Activated B cell treated with CpG ODN at 0.5 μM for 24 hours (primary cell): ENCODE measurements around the gene ANKFN1. TPM values are rescaled to one million over a fixed set of nuclear protein-coding genes. Genes with fewer than 3 reads are reported as not detected.

Experiments
- ATAC-seq: fragments of 200-7000 bp; cut with Tn5 transposase; one replicate; pipeline ENCODE4 v1.10.0; 2021; ENCODE audit warnings: low read depth, mild to moderate bottlenecking, moderate library complexity
- CTCF ChIA-PET: fragments of 350-600 bp; sonication (Branson Sonifier 250); formaldehyde crosslinking; loops from one replicate; lab custom pipeline; 2021; ENCODE audit warnings: antibody characterized with exemption; lab: Charles Lee
- POLR2A ChIA-PET: fragments of 350-600 bp; sonication (Branson Sonifier 250); formaldehyde crosslinking; loops from one replicate; lab custom pipeline; 2021; ENCODE audit warnings: antibody characterized with exemption; lab: Charles Lee
- DNase-seq: peaks from one replicate; pipeline ENCODE4 v3.0.0; 2022
- H3K27ac Mint-ChIP-seq: one replicate; pipeline ENCODE4 v1.8.0; 2020; ENCODE audit warnings: mixed read lengths
- H3K27me3 Mint-ChIP-seq: one replicate; pipeline ENCODE4 v1.8.0; 2021; ENCODE audit warnings: mixed read lengths
- H3K36me3 Mint-ChIP-seq: one replicate; pipeline ENCODE4 v1.8.0; 2021; ENCODE audit warnings: low read depth, mixed read lengths
- H3K4me1 Mint-ChIP-seq: one replicate; pipeline ENCODE4 v1.8.0; 2021; ENCODE audit warnings: mixed read lengths
- H3K4me3 Mint-ChIP-seq: one replicate; pipeline ENCODE4 v1.8.0; 2020; ENCODE audit warnings: mild to moderate bottlenecking, mixed read lengths
- H3K9me3 Mint-ChIP-seq: one replicate; pipeline ENCODE4 v1.8.0; 2020; ENCODE audit warnings: mixed read lengths
- intact Hi-C: fragments of 100-400 bp; cut with micrococcal nuclease; formaldehyde crosslinking; loops from one replicate; pipeline ENCODE4 v1.15.1; 2024
- total RNA-seq: library from RNA; stranded (reverse); gene quantifications from 2 replicates; pipeline ENCODE4 v1.2.3, GENCODE V29; 2022
- TF ChIP-seq, protein P1 (sequence below): fragments of 200-600 bp; IDR thresholded peaks from one replicate; pipeline ENCODE4 v1.8.0; 2022; ENCODE audit warnings: antibody characterized with exemption, mild to moderate bottlenecking

The ANKFN1 gene
- total RNA-seq, 1 donor from 2014 or later = not detected

DNA sequence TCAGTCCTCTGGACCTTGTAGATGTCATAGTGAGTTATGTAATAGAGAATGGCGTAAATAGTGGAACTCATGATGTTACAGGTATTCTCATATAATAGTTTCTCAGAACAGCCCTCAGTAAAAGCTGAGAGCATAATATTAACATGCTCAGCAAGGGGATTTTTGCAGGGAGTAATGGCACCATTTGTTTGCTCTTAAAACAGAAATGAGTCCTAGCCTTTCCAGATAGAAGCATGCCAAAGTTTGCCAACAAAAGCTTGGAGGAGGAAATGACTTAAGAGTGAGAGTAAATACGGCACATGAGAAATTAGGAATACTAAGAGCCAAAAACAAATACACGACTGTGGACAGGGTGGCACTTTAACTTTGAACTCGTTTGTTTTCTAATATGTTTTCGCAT is 198.4 kb downstream of the ANKFN1 start:
- Mint-ChIP-seq H3K9me3 (peaks cover 4% of the 10 kb centered on the region), H3K4me1 (no peaks in the 10 kb centered on the region), H3K4me3 (no peak overlapping the region), H3K36me3 (no peaks in the 10 kb centered on the region), H3K27ac (no peak overlapping the region), H3K27me3 (peaks cover 2% of the 10 kb centered on the region)
- CTCF ChIA-PET = no interaction called here
- intact Hi-C loops = no loop called here
- ATAC-seq (no peak), DNase-seq (no peak)
- POLR2A ChIA-PET = no interaction called here
- TF ChIP-seq, protein P1, sequence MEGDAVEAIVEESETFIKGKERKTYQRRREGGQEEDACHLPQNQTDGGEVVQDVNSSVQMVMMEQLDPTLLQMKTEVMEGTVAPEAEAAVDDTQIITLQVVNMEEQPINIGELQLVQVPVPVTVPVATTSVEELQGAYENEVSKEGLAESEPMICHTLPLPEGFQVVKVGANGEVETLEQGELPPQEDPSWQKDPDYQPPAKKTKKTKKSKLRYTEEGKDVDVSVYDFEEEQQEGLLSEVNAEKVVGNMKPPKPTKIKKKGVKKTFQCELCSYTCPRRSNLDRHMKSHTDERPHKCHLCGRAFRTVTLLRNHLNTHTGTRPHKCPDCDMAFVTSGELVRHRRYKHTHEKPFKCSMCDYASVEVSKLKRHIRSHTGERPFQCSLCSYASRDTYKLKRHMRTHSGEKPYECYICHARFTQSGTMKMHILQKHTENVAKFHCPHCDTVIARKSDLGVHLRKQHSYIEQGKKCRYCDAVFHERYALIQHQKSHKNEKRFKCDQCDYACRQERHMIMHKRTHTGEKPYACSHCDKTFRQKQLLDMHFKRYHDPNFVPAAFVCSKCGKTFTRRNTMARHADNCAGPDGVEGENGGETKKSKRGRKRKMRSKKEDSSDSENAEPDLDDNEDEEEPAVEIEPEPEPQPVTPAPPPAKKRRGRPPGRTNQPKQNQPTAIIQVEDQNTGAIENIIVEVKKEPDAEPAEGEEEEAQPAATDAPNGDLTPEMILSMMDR = no peak

DNA sequence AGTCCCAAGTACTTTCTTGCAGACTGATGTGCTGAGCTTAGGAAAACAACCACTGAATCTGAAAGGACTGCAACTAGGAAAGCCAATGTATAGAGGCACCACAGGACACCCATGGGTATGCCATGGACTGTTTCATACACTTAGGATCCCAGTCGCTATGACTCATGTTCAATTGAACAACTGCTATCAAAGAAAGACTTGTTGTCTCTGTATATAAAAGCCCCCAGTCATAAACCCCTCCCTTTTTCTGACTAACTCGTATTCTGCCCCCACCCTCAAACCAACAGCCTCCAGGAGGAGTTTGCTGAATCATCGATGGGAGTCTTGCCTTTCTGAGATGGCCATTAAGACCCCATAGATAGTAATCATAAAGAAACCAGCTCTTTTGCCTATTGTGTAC is 205.4 kb downstream of the ANKFN1 start:
- peaks cover under 1% of the 10 kb centered on the region for H3K27me3 Mint-ChIP-seq
- POLR2A ChIA-PET = no interaction called here
- intact Hi-C loops = no loop called here
- no peak for DNase-seq
- CTCF ChIA-PET = no interaction called here
- H3K4me3 Mint-ChIP-seq = no peak overlapping the region
- no peaks in the 10 kb centered on the region for H3K9me3 Mint-ChIP-seq
- H3K36me3 Mint-ChIP-seq = no peaks in the 10 kb centered on the region
- H3K27ac Mint-ChIP-seq = no peak overlapping the region
- ATAC-seq = no peak
- H3K4me1 Mint-ChIP-seq = no peaks in the 10 kb centered on the region
- TF ChIP-seq, protein P1 = no peak

DNA sequence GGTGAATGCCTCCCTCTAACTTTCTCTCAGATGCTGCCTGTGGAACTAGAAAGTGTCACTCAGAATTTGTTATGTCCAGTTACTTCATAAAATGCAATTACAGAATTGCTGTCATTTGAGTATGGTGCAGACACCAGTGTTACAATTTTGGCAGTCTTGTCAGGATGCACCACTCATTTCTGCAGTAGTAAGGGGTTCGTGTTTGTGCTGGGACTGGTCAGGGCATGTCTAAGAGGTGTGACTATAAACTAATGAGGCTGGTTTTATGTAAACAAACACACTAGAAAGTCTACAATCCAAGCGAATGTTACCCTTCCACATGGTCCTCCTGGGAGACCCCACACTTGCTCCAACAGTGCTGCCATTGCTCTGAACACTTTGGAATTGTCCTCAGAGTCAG is 206.2 kb downstream of the ANKFN1 start:
- Mint-ChIP-seq H3K4me1 (no peaks in the 10 kb centered on the region), H3K9me3 (no peaks in the 10 kb centered on the region), H3K27me3 (peaks cover 2% of the 10 kb centered on the region), H3K4me3 (no peak overlapping the region), H3K36me3 (no peaks in the 10 kb centered on the region), H3K27ac (no peak overlapping the region)
- TF ChIP-seq, protein P1 = no peak
- DNase-seq = no peak
- ChIA-PET POLR2A (no interaction called here), CTCF (no interaction called here)
- no peak for ATAC-seq
- intact Hi-C loops = no loop called here

DNA sequence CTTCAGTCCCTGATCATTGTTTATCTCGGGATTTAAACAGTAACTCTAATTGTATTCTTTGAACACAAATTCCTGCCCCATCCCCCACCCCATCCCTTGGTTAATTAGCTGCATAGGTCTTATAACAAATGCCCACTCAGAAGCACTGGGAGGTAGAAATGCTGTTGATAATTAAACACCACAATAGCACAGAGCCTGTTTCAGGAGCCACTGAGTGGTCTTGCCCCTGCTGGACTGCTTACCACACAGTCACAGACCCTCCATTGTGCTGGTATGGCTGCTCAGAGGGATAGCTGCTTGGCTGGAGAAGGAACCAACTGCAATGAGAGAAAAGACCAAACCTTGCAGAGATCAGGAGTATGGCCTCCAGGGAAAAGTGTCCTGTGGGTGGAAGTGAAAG is 214.1 kb downstream of the ANKFN1 start:
- intact Hi-C loops = no loop called here
- POLR2A ChIA-PET = no interaction called here
- Mint-ChIP-seq H3K36me3 (no peaks in the 10 kb centered on the region), H3K4me1 (no peaks in the 10 kb centered on the region), H3K4me3 (no peak overlapping the region), H3K27me3 (peaks cover 2% of the 10 kb centered on the region), H3K9me3 (no peaks in the 10 kb centered on the region), H3K27ac (no peak overlapping the region)
- TF ChIP-seq, protein P1 = no peak
- CTCF ChIA-PET = no interaction called here
- DNase-seq = no peak
- no peak for ATAC-seq

DNA sequence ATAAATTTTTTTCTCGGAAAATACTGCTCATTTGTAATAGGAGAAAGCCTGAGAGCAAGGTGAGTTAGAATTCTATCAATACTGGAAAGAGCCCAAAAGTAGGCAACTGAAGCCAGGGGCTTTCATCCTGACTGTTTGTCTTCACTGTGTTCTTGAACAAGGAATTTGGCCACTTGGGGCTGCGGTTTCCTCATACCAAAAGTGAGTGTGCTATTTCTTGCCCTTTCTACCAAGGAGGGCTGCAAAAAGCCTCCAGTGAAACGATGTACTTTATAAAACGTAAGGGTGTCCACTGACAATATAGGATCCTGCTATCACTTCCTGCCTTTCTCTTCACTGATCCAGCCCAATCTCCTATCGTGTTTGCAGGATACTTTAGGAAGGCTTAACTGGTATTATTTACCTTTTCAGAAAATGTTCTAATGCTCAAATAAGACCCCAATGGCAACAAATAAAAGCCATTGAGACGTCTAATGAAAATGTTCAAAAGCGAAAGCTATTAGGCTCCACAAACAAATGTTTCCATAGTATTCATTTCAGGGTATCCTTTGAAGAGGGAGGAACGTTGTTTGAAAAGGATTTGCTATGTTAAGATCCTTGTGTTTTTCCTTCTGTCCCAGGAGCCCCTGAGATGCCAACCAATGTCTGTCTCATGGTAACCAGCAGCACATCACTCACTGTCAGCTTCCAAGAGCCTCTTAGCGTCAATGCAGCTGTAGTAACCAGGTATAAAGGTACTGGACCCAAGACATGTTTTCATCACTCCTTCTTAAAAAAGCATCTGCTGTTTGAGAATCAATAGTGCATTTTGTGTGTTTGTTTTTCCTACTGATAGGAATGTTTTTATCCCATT is 220.9 kb downstream of the ANKFN1 start:
- intact Hi-C loops = no loop called here
- H3K27ac Mint-ChIP-seq = no peak overlapping the region
- ChIA-PET POLR2A (no interaction called here), CTCF (no interaction called here)
- H3K9me3 Mint-ChIP-seq = no peaks in the 10 kb centered on the region
- ATAC-seq (no peak), DNase-seq (no peak)
- H3K4me3 Mint-ChIP-seq = no peak overlapping the region
- TF ChIP-seq, protein P1 = no peak
- no peaks in the 10 kb centered on the region for H3K36me3 Mint-ChIP-seq
- no peaks in the 10 kb centered on the region for H3K27me3 Mint-ChIP-seq
- no peaks in the 10 kb centered on the region for H3K4me1 Mint-ChIP-seq
